GM19455 (cell line): Measurements from ENCODE around the gene PCDHGB3.
"Not testable (repeated sequence)": the region's sequence is repeated elsewhere in the genome, so short reads cannot be mapped to it uniquely, and the experiment has no call there.

Source experiments
- ATAC-seq: cut with Tn5 transposase; IDR thresholded peaks from one replicate; pipeline ENCODE4 v1.9.1; 2021; ENCODE audit not compliant: unreplicated experiment

The PCDHGB3 gene

GRCh38 chr5:141389153-141390042 is 19.4 kb downstream of the PCDHGB3 start:
- ATAC-seq = no peak

DNA sequence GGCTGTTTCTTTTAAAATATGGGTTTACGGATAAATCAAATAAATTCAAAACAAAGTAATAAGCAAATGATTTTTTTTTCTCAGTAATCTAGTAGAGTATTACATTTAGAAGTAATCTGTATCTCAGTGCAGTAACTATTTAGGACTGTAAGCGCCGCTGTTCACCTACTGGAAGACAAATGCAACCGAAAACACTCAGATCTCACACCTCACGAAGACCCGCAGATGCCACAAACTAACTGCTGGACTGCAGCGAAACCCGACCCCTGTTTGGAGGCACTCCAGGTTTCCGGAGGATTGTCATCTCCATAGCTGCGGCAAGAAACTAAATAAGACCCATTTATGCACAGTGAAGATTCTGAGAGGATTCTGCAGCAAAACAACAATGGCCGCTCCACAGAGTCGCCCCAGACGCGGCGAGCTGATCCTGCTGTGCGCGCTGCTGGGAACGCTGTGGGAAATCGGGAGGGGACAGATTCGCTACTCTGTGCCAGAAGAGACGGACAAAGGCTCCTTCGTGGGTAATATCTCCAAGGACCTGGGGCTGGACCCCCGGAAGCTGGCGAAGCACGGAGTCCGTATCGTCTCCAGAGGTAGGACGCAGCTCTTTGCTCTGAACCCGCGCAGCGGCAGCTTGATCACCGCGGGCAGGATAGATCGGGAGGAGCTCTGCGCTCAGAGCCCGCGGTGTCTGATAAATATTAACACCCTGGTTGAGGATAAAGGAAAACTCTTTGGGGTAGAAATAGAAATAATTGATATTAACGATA is 22.6 kb downstream of the PCDHGB3 start, which contains the start of gene PCDHGA8:
Gene PCDHGA8 (plus strand): TSS at position 205 of the 770 bp plus-strand sequence. CDS start 181 bp downstream, at position 386.
- ATAC-seq = no peak

DNA sequence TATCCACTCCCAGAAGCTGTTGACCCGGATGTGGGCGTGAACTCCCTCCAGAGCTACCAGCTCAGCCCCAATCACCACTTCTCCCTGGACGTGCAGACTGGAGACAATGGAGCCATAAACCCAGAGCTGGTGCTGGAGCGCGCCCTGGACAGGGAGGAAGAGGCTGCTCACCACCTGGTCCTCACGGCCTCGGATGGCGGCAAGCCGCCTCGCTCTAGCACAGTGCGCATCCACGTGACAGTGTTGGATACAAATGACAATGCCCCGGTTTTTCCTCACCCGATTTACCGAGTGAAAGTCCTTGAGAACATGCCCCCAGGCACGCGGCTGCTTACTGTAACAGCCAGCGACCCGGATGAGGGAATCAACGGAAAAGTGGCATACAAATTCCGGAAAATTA is 23.2 kb downstream of the PCDHGB3 start:
- ATAC-seq = no peak

DNA sequence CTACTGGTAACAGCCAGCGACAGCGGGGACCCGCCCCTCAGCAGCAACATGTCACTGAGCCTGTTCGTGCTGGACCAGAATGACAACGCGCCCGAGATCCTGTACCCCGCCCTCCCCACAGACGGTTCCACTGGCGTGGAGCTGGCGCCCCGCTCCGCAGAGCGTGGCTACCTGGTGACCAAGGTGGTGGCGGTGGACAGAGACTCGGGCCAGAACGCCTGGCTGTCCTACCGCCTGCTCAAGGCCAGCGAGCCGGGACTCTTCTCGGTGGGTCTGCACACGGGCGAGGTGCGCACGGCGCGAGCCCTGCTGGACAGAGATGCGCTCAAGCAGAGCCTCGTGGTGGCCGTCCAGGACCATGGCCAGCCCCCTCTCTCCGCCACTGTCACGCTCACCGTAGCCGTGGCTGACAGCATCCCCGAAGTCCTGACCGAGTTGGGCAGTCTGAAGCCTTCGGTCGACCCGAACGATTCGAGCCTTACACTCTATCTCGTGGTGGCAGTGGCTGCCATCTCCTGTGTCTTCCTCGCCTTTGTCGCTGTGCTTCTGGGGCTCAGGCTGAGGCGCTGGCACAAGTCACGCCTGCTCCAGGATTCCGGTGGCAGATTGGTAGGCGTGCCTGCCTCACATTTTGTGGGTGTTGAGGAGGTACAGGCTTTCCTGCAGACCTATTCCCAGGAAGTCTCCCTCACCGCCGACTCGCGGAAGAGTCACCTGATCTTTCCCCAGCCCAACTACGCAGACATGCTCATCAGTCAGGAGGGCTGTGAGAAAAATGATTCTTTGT is 24.6 kb downstream of the PCDHGB3 start:
- not testable (repeated sequence) for ATAC-seq

DNA sequence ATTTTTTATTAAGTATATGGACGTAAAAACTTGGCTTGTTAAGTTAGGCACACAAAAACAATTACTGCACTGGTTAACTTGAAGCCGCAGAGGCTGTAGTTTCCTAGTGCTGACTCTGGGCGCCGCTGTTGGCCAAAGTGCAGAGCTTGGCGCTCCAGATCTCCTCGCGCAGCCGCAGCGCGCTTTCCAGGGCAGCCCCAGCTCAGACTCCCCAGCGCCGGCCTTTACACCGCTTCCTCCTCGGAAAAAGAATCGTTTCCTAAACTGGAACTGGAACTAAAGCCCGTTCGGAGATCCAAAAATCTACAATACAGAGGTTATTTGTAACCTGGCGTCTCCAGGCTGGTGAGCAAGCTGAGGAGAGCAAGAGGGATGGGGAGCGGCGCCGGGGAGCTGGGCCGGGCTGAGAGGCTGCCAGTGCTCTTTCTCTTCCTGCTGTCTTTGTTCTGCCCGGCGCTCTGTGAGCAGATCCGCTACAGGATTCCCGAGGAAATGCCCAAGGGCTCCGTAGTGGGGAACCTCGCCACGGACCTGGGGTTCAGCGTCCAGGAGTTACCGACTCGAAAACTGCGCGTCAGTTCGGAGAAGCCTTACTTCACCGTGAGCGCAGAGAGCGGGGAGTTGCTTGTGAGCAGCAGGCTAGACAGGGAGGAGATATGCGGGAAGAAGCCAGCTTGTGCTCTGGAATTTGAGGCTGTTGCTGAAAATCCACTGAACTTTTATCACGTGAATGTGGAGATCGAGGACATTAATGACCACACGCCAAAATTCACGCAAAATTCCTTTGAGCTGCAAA is 27.9 kb downstream of the PCDHGB3 start, which contains the start of gene PCDHGB5:
Gene PCDHGB5 (plus strand): TSS at position 192 of the 796 bp plus-strand sequence. CDS start 181 bp downstream, at position 373.
- peak; percentile 97 for ATAC-seq

GRCh38 chr5:141398608-141399007 is 28.6 kb downstream of the PCDHGB3 start:
- no peak for ATAC-seq

DNA sequence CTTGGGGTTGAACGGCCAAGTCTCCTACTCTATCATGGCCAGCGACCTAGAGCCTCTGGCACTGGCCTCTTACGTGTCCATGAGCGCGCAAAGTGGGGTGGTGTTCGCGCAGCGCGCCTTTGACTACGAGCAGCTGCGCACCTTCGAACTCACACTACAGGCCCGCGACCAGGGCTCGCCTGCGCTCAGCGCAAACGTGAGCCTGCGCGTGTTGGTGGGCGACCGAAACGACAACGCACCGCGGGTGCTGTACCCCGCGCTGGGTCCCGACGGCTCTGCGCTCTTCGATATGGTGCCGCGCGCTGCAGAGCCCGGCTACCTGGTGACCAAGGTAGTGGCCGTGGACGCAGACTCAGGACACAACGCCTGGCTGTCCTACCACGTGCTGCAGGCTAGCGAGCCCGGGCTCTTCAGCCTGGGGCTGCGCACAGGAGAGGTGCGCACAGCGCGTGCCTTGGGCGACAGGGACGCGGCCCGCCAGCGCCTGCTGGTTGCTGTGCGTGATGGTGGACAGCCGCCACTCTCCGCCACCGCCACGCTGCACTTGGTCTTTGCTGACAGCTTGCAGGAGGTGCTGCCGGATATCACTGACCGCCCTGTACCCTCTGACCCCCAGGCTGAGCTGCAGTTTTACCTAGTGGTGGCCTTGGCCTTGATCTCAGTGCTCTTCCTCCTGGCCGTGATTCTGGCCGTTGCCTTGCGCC is 29.7 kb downstream of the PCDHGB3 start:
- ATAC-seq = no peak

DNA sequence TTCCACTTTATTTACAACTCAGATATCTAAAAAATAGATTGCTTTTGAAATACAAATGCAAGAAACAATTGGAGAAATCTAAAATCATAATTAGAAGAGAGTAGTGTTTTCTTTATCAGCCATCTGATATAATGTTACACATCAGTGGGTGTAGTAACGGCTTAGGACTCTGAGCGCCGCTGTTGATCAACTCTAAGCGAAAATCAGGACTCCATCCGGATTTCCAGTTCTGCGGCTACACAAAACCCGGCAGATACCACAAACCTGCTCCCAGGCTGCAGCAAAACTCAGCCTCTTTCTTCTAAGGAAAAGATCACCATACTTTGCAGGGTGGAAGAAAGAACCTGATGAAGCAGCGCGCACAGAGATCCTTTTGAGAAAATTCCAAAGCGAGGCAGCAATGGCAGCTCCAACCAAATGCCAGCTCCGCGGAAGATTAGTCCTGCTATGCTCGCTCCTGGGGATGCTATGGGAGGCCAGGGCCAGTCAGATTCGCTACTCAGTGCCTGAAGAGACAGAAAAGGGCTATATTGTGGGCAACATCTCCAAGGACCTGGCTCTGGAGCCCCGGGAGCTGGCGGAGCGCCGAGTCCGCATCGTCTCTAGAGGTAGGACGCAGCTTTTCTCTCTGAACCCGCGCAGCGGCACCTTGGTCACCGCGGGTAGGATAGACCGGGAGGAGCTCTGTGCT is 32.7 kb downstream of the PCDHGB3 start, which contains the start of gene PCDHGA9:
Gene PCDHGA9 (plus strand): TSS at position 226 of the 691 bp plus-strand sequence. CDS start 175 bp downstream, at position 401.
- ATAC-seq = no peak

GRCh38 chr5:141403387-141403786 is 33.3 kb downstream of the PCDHGB3 start:
- no peak for ATAC-seq

GRCh38 chr5:141407790-141408505 is 37.9 kb downstream of the PCDHGB3 start, which contains the start of gene PCDHGB6:
TSS of gene PCDHGB6 (plus strand) at chr5:141408021. CDS start at chr5:141408203, 182 bp downstream.
- ATAC-seq = peak; percentile 49

DNA sequence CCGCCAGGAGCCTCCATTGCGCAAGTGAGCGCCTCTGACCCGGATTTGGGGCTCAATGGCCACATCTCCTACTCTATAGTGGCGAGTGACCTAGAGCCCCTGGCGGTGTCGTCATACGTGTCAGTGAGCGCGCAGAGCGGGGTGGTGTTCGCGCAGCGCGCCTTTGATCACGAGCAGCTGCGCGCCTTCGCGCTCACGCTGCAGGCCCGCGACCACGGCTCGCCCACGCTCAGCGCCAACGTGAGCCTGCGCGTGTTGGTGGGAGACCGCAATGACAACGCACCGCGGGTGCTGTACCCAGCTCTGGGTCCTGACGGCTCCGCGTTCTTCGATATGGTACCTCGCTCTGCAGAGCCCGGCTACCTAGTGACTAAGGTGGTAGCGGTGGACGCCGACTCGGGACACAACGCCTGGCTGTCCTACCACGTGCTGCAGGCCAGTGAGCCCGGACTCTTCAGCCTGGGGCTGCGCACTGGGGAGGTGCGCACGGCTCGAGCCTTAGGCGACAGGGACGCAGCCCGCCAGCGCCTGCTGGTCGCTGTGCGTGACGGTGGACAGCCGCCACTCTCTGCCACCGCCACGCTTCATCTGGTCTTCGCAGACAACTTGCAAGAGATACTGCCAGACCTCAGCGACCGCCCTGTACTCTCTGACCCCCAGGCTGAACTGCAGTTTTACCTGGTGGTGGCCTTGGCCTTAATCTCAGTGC is 39.7 kb downstream of the PCDHGB3 start:
- ATAC-seq = no peak

DNA sequence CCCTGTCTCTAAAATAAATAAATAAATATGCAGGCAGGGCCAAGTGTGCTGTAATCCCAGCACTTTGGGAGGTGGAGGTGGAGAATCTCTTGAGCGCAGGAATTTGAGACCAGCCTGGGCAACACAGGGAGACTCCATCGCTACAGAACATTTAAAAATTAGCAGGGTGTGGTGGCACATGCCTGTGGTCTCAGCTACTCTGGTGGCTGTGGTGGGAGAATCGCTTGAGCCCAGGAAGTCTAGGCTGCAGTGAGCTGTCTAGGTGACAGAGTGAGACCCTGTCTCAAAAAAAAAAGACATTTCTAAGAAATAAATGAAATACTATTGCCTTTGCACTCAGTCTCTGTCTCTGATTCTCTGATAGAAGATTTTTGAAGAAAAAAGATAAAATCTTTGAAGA is 41.5 kb downstream of the PCDHGB3 start:
- ATAC-seq = no peak

DNA sequence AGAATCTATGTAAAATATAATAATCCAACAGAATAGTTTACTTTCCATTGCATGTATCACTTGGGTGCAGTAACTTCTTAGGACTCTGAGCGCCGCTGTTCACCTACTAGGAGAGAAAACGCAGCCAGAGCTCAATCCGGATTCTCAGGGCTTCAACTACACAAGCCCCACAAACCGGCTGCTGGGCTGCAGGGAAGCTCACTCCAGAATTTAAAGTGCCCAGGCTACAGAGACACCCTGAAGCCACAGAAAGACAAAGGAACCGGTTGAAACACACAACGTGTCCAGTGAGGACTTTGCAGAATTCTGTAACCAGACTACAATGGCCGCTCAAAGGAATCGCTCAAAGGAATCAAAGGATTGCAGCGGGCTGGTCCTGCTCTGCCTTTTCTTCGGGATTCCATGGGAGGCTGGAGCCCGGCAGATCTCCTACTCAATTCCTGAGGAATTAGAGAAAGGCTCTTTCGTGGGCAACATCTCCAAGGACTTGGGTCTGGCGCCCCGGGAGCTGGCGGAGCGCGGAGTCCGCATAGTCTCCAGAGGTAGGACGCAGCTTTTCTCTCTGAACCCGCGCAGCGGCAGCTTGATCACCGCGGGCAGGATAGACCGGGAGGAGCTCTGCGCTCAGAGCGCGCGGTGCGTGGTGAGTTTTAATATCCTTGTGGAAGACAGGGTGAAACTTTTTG is 43.0 kb downstream of the PCDHGB3 start, which contains the start of gene PCDHGA10:
Gene PCDHGA10 (plus strand): TSS at position 134 of the 686 bp plus-strand sequence. CDS start 189 bp downstream, at position 323.
- peak; percentile 89 for ATAC-seq

DNA sequence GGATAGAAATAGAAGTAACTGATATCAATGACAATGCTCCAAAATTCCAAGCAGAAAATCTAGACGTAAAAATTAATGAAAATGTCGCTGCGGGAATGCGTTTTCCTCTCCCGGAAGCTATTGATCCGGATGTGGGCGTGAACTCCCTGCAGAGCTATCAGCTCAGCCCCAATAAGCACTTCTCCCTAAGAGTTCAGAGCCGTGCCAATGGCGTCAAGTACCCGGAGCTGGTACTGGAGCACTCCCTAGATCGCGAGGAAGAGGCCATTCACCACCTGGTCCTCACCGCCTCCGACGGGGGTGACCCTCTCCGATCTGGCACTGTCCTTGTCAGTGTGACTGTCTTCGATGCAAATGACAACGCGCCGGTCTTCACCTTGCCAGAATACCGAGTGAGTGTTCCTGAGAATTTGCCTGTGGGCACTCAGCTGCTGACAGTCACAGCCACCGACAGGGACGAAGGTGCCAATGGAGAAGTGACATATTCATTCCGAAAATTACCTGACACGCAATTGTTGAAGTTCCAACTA is 43.6 kb downstream of the PCDHGB3 start:
- ATAC-seq = no peak

GRCh38 chr5:141414548-141415274 is 44.7 kb downstream of the PCDHGB3 start:
- not testable (repeated sequence) for ATAC-seq

GRCh38 chr5:141415275-141415618 is 45.2 kb downstream of the PCDHGB3 start:
- not testable (repeated sequence) for ATAC-seq
